ENCODE measurements around the gene KCNH2. TPM values are rescaled to one million over a fixed set of nuclear protein-coding genes. Genes with fewer than 3 reads are reported as not detected.
"Not testable (repeated sequence)": the region's sequence is repeated elsewhere in the genome, so short reads cannot be mapped to it uniquely, and the experiment has no call there.

Gene KCNH2, protein sequence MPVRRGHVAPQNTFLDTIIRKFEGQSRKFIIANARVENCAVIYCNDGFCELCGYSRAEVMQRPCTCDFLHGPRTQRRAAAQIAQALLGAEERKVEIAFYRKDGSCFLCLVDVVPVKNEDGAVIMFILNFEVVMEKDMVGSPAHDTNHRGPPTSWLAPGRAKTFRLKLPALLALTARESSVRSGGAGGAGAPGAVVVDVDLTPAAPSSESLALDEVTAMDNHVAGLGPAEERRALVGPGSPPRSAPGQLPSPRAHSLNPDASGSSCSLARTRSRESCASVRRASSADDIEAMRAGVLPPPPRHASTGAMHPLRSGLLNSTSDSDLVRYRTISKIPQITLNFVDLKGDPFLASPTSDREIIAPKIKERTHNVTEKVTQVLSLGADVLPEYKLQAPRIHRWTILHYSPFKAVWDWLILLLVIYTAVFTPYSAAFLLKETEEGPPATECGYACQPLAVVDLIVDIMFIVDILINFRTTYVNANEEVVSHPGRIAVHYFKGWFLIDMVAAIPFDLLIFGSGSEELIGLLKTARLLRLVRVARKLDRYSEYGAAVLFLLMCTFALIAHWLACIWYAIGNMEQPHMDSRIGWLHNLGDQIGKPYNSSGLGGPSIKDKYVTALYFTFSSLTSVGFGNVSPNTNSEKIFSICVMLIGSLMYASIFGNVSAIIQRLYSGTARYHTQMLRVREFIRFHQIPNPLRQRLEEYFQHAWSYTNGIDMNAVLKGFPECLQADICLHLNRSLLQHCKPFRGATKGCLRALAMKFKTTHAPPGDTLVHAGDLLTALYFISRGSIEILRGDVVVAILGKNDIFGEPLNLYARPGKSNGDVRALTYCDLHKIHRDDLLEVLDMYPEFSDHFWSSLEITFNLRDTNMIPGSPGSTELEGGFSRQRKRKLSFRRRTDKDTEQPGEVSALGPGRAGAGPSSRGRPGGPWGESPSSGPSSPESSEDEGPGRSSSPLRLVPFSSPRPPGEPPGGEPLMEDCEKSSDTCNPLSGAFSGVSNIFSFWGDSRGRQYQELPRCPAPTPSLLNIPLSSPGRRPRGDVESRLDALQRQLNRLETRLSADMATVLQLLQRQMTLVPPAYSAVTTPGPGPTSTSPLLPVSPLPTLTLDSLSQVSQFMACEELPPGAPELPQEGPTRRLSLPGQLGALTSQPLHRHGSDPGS
- 47.5 and 53.0 TPM in 2 replicates for polyA plus RNA-seq (2014; cell fraction: cytosol; rRNA removed)
- polyA plus RNA-seq (2014; cell fraction: nucleus; rRNA removed): 69.1 and 75.0 TPM in 2 replicates

- peak; percentile 90 for DNase-seq (ENCODE audit: low spot score)
Measured at GRCh38 chr7:150978126-150978789, at the start of gene KCNH2. TSS of gene KCNH2 (minus strand) at chr7:150978321. CDS start at chr7:150977913, 408 bp downstream.

- DNase-seq (ENCODE audit: low spot score): not testable (repeated sequence)
Measured at GRCh38 chr7:151027728-151028130, 49.6 kb upstream of the KCNH2 start.

GRCh38 chr7:151026771-151027727 is 48.9 kb upstream of the KCNH2 start:
- not testable (repeated sequence) for DNase-seq (ENCODE audit: low spot score)

- DNase-seq (ENCODE audit: low spot score): no peak
Measured at GRCh38 chr7:151025924-151026671, 48.0 kb upstream of the KCNH2 start.

GRCh38 chr7:151024435-151025056 is 46.4 kb upstream of the KCNH2 start, which contains the start of gene ATG9B:
TSS of gene ATG9B (minus strand) at chr7:151024494. CDS start at chr7:151024423, 71 bp downstream.
- DNase-seq (ENCODE audit: low spot score): no peak

DNA sequence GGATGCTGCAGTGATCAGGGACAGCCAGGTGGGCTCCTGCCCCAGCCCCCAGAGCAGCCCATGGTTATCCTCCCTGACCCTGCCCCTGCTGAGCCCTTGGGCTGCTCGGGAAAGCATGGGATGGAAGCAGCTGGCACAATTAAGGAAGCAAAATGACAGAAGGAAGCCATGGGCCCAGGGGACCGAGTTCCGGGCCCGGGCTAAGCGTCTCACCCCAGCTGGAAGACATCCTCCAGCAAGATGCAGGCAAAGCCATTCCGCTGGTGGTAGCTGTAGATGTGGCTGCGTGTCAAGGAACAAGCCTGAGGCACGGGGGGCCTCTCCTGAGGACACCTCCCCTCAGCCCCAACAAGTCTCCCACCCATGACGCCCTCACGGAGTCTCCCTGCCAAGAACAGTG is 45.1 kb upstream of the KCNH2 start:
- no peak for DNase-seq (ENCODE audit: low spot score)

GRCh38 chr7:151020231-151020630 is 42.1 kb upstream of the KCNH2 start:
- DNase-seq (ENCODE audit: low spot score): peak; percentile 75

DNA sequence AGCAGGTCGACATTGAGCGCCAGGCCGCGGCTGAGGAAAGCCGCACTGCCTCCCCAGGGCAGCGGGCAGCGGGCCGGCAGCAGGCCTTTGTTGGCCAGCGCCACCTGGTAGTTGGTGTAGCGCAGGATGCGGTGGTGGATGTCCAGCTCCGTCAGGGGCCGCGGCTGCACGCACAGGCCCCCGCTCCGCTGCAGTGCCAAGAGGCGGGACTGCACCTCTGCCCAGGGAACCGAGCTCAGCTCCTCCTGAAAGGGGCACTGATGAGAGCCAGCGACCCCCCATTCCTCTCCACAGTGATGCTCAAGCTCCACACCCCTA is 41.0 kb upstream of the KCNH2 start:
- DNase-seq (ENCODE audit: low spot score): no peak

GRCh38 chr7:151018421-151019129 is 40.5 kb upstream of the KCNH2 start:
- no peak for DNase-seq (ENCODE audit: low spot score)

DNA sequence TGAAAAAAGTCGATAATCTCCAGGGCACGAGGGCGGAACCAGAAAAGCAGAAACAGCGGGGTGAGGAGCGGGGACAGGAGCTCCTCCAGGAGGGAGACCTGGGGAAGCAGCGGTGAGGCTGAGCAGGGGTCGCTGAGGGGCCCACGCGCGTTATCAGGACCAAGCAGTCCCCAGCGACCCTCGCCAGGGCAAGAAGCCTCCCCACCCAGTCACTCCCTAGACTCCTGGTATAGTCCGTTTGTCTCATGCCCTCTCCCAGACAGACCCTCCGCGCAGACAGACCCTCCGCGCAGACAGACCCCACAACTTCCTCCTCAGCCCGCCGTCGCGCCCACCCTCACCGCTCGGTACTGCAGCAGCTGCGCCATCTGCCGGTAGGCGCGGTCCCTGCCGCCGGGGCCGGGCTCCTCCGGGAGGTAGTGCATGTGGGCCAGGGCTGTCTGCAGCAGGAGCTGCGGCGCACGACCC is 39.9 kb upstream of the KCNH2 start:
- DNase-seq (ENCODE audit: low spot score): peak; percentile 81

GRCh38 chr7:151017370-151017952 is 39.3 kb upstream of the KCNH2 start:
- no peak for DNase-seq (ENCODE audit: low spot score)

DNA sequence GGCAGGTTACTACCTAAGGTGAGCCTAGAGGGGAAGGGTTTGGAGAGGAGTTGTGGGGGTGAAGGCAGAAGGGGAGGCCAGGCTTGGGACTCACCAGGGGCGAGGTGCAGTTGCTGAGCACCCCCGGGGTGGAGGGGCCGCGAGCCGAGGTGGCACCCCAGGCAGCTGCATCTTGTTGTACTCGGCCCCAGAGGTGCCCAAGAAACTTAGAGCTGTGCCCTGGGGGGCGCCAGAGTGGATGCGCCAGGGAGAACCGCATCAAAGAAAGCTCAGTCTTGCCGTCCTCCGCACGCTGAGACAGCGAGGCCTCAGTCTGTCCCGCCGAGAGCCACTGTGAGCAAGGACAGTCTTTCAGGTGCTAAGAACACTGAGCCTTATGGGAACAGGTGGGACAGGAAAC is 38.8 kb upstream of the KCNH2 start:
- DNase-seq (ENCODE audit: low spot score): no peak

DNA sequence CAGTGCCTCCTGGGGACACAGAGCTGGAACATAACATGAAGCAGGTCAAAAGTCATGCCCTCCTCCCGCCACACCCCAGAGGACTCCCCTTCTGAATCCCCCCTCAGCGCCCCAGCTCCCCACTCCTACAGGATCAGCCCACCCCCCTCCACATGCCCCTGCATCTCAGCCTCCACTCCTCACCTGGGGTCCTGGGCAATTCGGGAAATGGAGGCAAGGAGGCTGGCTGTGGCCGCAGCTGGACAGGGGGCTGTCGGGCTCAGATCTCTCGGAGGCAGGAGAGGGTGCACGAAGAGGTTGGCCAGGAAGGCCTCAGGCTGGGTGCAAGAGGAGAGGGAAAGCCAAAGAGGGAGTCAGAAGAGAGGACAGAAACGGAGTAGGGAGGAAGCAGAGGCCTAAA is 38.4 kb upstream of the KCNH2 start:
- no peak for DNase-seq (ENCODE audit: low spot score)

GRCh38 chr7:151015967-151016366 is 37.8 kb upstream of the KCNH2 start:
- no peak for DNase-seq (ENCODE audit: low spot score)

DNA sequence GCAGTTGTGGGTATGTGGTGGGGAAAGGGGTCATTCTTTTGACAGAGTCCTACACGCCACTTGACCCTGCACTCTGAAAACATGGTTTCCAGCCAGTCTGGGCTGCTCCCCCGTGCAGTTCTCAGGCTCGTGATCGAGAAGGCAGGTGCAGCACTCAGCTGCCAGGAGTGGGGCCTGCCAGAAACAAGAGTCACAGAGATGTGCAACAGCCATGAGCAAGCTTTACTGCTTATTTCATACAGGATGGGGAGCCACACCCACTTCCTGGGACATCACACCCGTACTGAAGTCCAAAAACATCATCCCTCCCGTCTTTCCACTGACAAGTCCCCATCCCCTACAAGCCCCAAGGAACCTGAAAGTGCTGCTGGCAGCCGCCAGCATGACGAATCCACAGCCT is 36.8 kb upstream of the KCNH2 start:
- DNase-seq (ENCODE audit: low spot score): no peak

- peak; percentile 95 for DNase-seq (ENCODE audit: low spot score)
Measured at GRCh38 chr7:151013733-151014497, 35.8 kb upstream of the KCNH2 start.

DNA sequence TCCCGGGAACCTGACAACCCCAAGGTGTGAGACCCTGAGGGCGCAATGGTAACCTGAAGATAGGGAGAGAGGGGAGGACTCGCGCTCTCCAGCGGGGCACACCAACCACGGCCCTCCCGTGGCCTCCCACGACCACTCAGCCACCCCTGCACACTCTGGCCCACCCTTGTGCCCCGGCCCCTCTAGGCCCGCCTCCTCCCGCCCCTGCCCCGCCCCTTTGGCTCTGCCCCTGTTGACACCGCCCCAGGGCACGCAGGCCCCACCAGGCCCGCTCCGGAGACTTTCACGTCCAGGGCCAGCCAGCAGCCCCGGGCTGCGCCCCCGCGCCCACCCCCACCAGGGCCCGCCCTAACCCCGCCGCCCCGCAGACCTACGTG is 35.2 kb upstream of the KCNH2 start:
- no peak for DNase-seq (ENCODE audit: low spot score)

Measured in SK-N-DZ (cell line).